ENCODE data around the gene FCN2.

The FCN2 gene

DNA sequence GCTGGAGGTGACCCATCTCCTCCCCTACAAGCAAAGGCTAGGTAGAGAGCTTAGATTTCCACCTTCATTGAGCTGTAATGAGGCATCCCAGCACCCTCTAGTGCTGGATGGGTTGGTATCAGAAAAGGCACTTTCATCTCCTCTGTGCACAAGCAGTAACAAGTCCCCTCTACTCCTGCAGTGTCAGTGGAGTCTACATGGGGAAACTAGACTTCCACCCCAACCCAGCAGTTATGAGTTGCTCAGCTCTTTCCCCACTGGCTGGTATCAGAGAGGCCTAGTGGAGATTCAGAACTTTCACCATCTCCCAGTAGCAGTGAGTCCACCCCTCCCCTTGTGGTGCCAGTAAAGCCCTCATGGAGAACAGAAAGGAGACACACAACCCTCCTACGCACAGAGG, 19.2 kb downstream of the FCN2 start:
- ChIA-PET CTCF (interaction anchor here (1.7 to 1.8 kb wide), 2 partner anchors 11 kb away, joined by 3 to 8 read pairs; no protein-coding TSS in a partner anchor), POLR2A (no interaction called here)
- TF ChIP-seq, protein P1, sequence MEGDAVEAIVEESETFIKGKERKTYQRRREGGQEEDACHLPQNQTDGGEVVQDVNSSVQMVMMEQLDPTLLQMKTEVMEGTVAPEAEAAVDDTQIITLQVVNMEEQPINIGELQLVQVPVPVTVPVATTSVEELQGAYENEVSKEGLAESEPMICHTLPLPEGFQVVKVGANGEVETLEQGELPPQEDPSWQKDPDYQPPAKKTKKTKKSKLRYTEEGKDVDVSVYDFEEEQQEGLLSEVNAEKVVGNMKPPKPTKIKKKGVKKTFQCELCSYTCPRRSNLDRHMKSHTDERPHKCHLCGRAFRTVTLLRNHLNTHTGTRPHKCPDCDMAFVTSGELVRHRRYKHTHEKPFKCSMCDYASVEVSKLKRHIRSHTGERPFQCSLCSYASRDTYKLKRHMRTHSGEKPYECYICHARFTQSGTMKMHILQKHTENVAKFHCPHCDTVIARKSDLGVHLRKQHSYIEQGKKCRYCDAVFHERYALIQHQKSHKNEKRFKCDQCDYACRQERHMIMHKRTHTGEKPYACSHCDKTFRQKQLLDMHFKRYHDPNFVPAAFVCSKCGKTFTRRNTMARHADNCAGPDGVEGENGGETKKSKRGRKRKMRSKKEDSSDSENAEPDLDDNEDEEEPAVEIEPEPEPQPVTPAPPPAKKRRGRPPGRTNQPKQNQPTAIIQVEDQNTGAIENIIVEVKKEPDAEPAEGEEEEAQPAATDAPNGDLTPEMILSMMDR (IDR thresholded peaks at IDR 0.05; ENCODE audit: control extremely low read depth, extremely low read depth, low read depth, missing control alignments): no peak

DNA sequence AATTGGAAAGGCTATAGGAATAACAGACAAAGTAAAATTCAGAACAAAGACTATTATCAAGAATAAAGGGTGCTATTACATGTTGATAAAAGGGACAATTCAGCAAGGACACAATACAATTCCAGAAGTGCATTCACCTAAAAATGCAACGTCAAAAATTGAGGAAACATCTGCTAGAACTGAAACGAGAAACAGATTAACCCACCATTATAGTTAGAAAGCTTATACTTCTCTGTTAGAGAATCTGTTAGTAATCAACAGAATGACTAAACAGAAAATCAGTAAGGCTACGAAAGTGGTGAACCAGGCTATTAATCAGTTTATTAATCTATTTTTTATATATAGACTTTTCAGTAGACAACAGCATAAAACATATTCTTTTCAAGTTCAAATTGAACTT, 22.3 kb downstream of the FCN2 start:
- TF ChIP-seq, protein P1 (IDR thresholded peaks at IDR 0.05; ENCODE audit: control extremely low read depth, extremely low read depth, low read depth, missing control alignments): no peak
- no peak for DNase-seq (ENCODE audit: extremely low spot score)
- POLR2A ChIA-PET: no interaction called here
- CTCF ChIA-PET: no interaction called here

More for the DNA sequence above, 19.2 kb downstream of the FCN2 start:
- no peak for DNase-seq (ENCODE audit: extremely low spot score)

GRCh38 chr9:134908524-134909309, 28.1 kb downstream of the FCN2 start:
- TF ChIP-seq, protein P1 (IDR thresholded peaks at IDR 0.05; ENCODE audit: control extremely low read depth, extremely low read depth, low read depth, missing control alignments): no peak
- ChIA-PET POLR2A (no interaction called here), CTCF (interaction anchor here (0.8 kb wide), 1 partner anchor 11 kb away, joined by 3 read pairs; no protein-coding TSS in a partner anchor)
- no peak for DNase-seq (ENCODE audit: extremely low spot score)

GRCh38 chr9:134909511-134910481, 29.2 kb downstream of the FCN2 start:
- TF ChIP-seq, protein P1 (IDR thresholded peaks at IDR 0.05; ENCODE audit: control extremely low read depth, extremely low read depth, low read depth, missing control alignments): no peak
- ChIA-PET CTCF (interaction anchor here (0.8 kb wide), 1 partner anchor 12 kb away, joined by 3 read pairs; no protein-coding TSS in a partner anchor), POLR2A (no interaction called here)
- no peak for DNase-seq (ENCODE audit: extremely low spot score)

DNA sequence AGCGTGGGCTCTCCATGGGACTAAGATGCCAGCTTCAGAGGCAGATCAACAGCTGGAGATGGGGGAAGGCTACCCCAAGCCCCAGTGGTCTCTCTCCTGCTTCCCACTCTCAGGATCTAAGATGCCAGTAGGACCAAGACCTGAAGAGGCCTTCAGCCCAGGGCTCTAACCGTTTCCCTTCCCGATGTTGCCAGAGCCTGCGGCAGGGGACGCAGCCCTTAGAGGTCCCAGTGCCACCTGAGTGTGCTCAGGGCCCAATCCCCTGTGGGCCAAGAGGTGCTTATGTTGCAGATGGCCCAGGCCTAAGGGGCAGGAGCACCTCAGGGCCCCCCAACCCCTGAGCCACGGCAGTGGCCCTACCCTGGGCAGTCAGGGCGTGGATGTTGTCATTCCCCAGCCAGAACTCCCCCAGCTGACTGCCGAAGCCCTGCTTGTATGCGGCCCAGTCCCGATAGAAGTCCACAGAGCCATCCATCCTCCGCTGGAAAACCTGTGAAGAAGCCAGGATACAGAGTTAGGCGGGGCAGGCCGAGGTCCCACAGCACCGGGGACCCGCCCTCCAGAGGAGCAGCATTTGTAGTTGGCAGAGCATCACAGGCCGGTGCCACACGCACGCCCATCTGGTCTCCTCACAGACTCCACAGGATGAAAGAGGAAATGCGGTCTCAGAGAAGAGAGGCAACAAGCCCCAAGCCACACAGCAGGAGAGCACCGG, 31.7 kb downstream of the FCN2 start:
- POLR2A ChIA-PET: no interaction called here
- DNase-seq (ENCODE audit: extremely low spot score): no peak
- TF ChIP-seq, protein P1 (IDR thresholded peaks at IDR 0.05; ENCODE audit: control extremely low read depth, extremely low read depth, low read depth, missing control alignments): no peak
- CTCF ChIA-PET: no interaction called here
